WTC11 (cell line): ENCODE results near the gene TRPM7. TPM values are rescaled to one million over a fixed set of nuclear protein-coding genes. Genes with fewer than 3 reads are reported as not detected.

Experiments
- ATAC-seq: fragments of 200-7000 bp; cut with Tn5 transposase; 2 replicates; pipeline ENCODE4 v1.10.0; 2021; ENCODE audit warnings: mild to moderate bottlenecking, moderate library complexity
- CTCF ChIA-PET: fragments of 300-600 bp; sonication (Branson Sonifier 250); formaldehyde crosslinking; loops from one replicate; lab custom pipeline; 2021; ENCODE audit warnings: antibody characterized with exemption; lab: Charles Lee
- POLR2A ChIA-PET: fragments of 350-600 bp; sonication (Branson Sonifier 250); formaldehyde crosslinking; loops from one replicate; lab custom pipeline; 2021; ENCODE audit warnings: antibody characterized with exemption; lab: Charles Lee
- DNase-seq: peaks from one replicate; pipeline ENCODE4 v3.0.0; 2021; ENCODE audit warnings: low spot score
- H3K27ac Mint-ChIP-seq: 2 replicates; pipeline ENCODE4 v1.8.0; 2021; ENCODE audit warnings: mixed read lengths
- H3K27me3 Mint-ChIP-seq: 2 replicates; pipeline ENCODE4 v1.8.0; 2021; ENCODE audit warnings: low read depth, mild to moderate bottlenecking, moderate library complexity, mixed read lengths
- H3K36me3 Mint-ChIP-seq: 2 replicates; pipeline ENCODE4 v1.8.0; 2021; ENCODE audit warnings: mixed read lengths
- H3K4me1 Mint-ChIP-seq: 2 replicates; pipeline ENCODE4 v1.8.0; 2022; ENCODE audit warnings: mixed read lengths
- H3K4me3 Mint-ChIP-seq: 2 replicates; pipeline ENCODE4 v1.8.0; 2021; ENCODE audit warnings: mild to moderate bottlenecking, moderate library complexity, mixed read lengths
- H3K9me3 Mint-ChIP-seq: 2 replicates; pipeline ENCODE4 v1.8.0; 2021; ENCODE audit warnings: mixed read lengths
- CBFB ChIP-seq: sonication (generic); formaldehyde crosslinking; IDR thresholded peaks from 2 replicates; pipeline ENCODE4 v1.8.1; 2022; ENCODE audit warnings: mild to moderate bottlenecking, low read depth, missing genetic modification reagents
- ESRRA ChIP-seq: sonication (generic); formaldehyde crosslinking; IDR thresholded peaks from 2 replicates; pipeline ENCODE4 v1.8.1; 2022; ENCODE audit warnings: mild to moderate bottlenecking, missing genetic modification reagents, borderline replicate concordance
- FOXJ3 ChIP-seq: sonication (generic); formaldehyde crosslinking; IDR thresholded peaks from 2 replicates; pipeline ENCODE4 v1.9.0; 2021; ENCODE audit warnings: missing genetic modification reagents, mild to moderate bottlenecking, borderline replicate concordance
- FOXK1 ChIP-seq: sonication (generic); formaldehyde crosslinking; IDR thresholded peaks from 2 replicates; pipeline ENCODE4 v1.8.0; 2022; ENCODE audit warnings: mild to moderate bottlenecking, moderate library complexity, missing genetic modification reagents
- GRHL2 ChIP-seq: fragments of 250-450 bp; sonication (Bioruptor Pico); IDR thresholded peaks from 2 replicates; pipeline ENCODE4 v1.8.0; 2022; ENCODE audit warnings: mild to moderate bottlenecking, moderate library complexity; ENCODE audit not compliant: insufficient replicate concordance, severe bottlenecking
- IRF2 ChIP-seq: sonication (generic); formaldehyde crosslinking; IDR thresholded peaks from 2 replicates; pipeline ENCODE4 v1.8.0; 2022; ENCODE audit warnings: low read depth, missing genetic modification reagents, borderline replicate concordance
- NFE2L1 ChIP-seq: sonication (generic); formaldehyde crosslinking; IDR thresholded peaks from 2 replicates; pipeline ENCODE4 v1.8.1; 2023; ENCODE audit warnings: missing genetic modification reagents
- RORB ChIP-seq: fragments of 250-450 bp; sonication (Bioruptor Pico); IDR thresholded peaks from 2 replicates; pipeline ENCODE4 v1.9.0; 2021; ENCODE audit warnings: mild to moderate bottlenecking
- ZNF138 ChIP-seq: sonication (generic); formaldehyde crosslinking; conservative IDR thresholded peaks from 2 replicates; pipeline ENCODE4 v1.8.1; 2022; ENCODE audit warnings: mild to moderate bottlenecking, moderate library complexity, missing genetic modification reagents
- ZNF219 ChIP-seq: sonication (generic); formaldehyde crosslinking; IDR thresholded peaks from 2 replicates; pipeline ENCODE4 v1.8.0; 2023; ENCODE audit warnings: missing genetic modification reagents, mild to moderate bottlenecking, borderline replicate concordance
- ZNF232 ChIP-seq: sonication (generic); formaldehyde crosslinking; IDR thresholded peaks from 2 replicates; pipeline ENCODE4 v1.8.0; 2022; ENCODE audit warnings: mild to moderate bottlenecking, missing genetic modification reagents
- ZNF263 ChIP-seq: sonication (generic); formaldehyde crosslinking; IDR thresholded peaks from 2 replicates; pipeline ENCODE4 v1.8.1; 2022; ENCODE audit warnings: low read depth, mild to moderate bottlenecking, moderate library complexity, missing genetic modification reagents
- ZNF671 ChIP-seq: fragments of 250-450 bp; sonication (Bioruptor Pico); IDR thresholded peaks from 2 replicates; pipeline ENCODE4 v1.8.0; 2021; ENCODE audit warnings: mild to moderate bottlenecking
- total RNA-seq: library from RNA; stranded (reverse); gene quantifications from 3 replicates; pipeline ENCODE4 v1.2.3, GENCODE V29; 2021
- TF ChIP-seq, protein P1 (sequence below): fragments of 250-450 bp; sonication (Bioruptor Pico); IDR thresholded peaks from 2 replicates; pipeline ENCODE4 v1.9.0; 2021; ENCODE audit warnings: mild to moderate bottlenecking, borderline replicate concordance
- TF ChIP-seq, protein P2 (sequence below): sonication (generic); formaldehyde crosslinking; IDR thresholded peaks from 2 replicates; pipeline ENCODE4 v1.8.0; 2022; ENCODE audit warnings: mild to moderate bottlenecking, missing genetic modification reagents
- TF ChIP-seq, protein P3 (sequence below): sonication (generic); formaldehyde crosslinking; IDR thresholded peaks from 2 replicates; pipeline ENCODE4 v1.8.1; 2023; ENCODE audit warnings: mild to moderate bottlenecking, missing genetic modification reagents, moderate library complexity
- TF ChIP-seq, protein P4 (sequence below): sonication (generic); formaldehyde crosslinking; IDR thresholded peaks from 2 replicates; pipeline ENCODE4 v1.8.1; 2022; ENCODE audit warnings: low read depth, mild to moderate bottlenecking, moderate library complexity, missing genetic modification reagents, borderline replicate concordance
- TF ChIP-seq, protein P5 (sequence below): sonication (generic); formaldehyde crosslinking; IDR thresholded peaks from 2 replicates; pipeline ENCODE4 v1.8.0; 2023; ENCODE audit warnings: missing genetic modification reagents
- TF ChIP-seq, protein P6 (sequence below): fragments of 200-600 bp; IDR thresholded peaks from 2 replicates; pipeline ENCODE4 v1.8.0; 2022; ENCODE audit warnings: antibody characterized with exemption
- TF ChIP-seq, protein P7 (sequence below): sonication (generic); formaldehyde crosslinking; conservative IDR thresholded peaks from 2 replicates; pipeline ENCODE4 v1.8.1; 2023; ENCODE audit warnings: mild to moderate bottlenecking, low read depth, missing genetic modification reagents, moderate library complexity

The TRPM7 gene
- total RNA-seq, 1 experiment from 2014 or later, result 24.0 TPM

DNA sequence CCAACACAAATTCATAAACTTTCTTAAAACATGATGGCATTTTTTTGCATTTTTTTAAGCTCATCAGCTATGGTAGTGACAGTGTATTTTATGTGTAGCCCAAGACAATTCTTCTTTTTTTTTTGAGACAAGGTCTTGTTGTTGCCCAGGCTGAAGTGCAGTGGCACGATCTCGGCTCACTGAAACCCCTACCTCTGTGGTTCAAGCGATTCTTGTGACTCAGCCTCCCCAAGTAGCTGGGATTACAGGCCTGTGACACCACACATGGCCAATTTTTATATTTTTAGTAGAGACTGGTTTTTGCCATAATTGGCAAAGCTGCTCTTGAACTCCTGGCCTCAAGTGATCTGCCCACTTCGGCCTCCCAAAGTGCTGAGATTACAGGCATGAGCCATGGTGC is 122.8 kb downstream of the TRPM7 start:
- ATAC-seq (no peak), DNase-seq (no peak)
- TF ChIP-seq, protein P1, sequence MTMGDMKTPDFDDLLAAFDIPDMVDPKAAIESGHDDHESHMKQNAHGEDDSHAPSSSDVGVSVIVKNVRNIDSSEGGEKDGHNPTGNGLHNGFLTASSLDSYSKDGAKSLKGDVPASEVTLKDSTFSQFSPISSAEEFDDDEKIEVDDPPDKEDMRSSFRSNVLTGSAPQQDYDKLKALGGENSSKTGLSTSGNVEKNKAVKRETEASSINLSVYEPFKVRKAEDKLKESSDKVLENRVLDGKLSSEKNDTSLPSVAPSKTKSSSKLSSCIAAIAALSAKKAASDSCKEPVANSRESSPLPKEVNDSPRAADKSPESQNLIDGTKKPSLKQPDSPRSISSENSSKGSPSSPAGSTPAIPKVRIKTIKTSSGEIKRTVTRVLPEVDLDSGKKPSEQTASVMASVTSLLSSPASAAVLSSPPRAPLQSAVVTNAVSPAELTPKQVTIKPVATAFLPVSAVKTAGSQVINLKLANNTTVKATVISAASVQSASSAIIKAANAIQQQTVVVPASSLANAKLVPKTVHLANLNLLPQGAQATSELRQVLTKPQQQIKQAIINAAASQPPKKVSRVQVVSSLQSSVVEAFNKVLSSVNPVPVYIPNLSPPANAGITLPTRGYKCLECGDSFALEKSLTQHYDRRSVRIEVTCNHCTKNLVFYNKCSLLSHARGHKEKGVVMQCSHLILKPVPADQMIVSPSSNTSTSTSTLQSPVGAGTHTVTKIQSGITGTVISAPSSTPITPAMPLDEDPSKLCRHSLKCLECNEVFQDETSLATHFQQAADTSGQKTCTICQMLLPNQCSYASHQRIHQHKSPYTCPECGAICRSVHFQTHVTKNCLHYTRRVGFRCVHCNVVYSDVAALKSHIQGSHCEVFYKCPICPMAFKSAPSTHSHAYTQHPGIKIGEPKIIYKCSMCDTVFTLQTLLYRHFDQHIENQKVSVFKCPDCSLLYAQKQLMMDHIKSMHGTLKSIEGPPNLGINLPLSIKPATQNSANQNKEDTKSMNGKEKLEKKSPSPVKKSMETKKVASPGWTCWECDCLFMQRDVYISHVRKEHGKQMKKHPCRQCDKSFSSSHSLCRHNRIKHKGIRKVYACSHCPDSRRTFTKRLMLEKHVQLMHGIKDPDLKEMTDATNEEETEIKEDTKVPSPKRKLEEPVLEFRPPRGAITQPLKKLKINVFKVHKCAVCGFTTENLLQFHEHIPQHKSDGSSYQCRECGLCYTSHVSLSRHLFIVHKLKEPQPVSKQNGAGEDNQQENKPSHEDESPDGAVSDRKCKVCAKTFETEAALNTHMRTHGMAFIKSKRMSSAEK (CRISPR knock-in tag), result no peak
- no peak for TF ChIP-seq ZNF232
- TF ChIP-seq NFE2L1 (CRISPR knock-in tag), result no peak
- TF ChIP-seq, protein P2, sequence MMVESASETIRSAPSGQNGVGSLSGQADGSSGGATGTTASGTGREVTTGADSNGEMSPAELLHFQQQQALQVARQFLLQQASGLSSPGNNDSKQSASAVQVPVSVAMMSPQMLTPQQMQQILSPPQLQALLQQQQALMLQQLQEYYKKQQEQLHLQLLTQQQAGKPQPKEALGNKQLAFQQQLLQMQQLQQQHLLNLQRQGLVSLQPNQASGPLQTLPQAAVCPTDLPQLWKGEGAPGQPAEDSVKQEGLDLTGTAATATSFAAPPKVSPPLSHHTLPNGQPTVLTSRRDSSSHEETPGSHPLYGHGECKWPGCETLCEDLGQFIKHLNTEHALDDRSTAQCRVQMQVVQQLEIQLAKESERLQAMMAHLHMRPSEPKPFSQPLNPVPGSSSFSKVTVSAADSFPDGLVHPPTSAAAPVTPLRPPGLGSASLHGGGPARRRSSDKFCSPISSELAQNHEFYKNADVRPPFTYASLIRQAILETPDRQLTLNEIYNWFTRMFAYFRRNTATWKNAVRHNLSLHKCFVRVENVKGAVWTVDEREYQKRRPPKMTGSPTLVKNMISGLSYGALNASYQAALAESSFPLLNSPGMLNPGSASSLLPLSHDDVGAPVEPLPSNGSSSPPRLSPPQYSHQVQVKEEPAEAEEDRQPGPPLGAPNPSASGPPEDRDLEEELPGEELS (CRISPR knock-in tag), result no peak
- TF ChIP-seq, protein P3, sequence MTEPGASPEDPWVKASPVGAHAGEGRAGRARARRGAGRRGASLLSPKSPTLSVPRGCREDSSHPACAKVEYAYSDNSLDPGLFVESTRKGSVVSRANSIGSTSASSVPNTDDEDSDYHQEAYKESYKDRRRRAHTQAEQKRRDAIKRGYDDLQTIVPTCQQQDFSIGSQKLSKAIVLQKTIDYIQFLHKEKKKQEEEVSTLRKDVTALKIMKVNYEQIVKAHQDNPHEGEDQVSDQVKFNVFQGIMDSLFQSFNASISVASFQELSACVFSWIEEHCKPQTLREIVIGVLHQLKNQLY (CRISPR knock-in tag), result no peak
- TF ChIP-seq, protein P4, sequence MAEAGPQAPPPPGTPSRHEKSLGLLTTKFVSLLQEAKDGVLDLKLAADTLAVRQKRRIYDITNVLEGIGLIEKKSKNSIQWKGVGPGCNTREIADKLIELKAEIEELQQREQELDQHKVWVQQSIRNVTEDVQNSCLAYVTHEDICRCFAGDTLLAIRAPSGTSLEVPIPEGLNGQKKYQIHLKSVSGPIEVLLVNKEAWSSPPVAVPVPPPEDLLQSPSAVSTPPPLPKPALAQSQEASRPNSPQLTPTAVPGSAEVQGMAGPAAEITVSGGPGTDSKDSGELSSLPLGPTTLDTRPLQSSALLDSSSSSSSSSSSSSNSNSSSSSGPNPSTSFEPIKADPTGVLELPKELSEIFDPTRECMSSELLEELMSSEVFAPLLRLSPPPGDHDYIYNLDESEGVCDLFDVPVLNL (CRISPR knock-in tag), result no peak
- no peak for TF ChIP-seq CBFB (CRISPR knock-in tag)
- TF ChIP-seq RORB, result no peak
- TF ChIP-seq FOXJ3 (CRISPR knock-in tag), result no peak
- no peak for TF ChIP-seq GRHL2
- TF ChIP-seq, protein P5, sequence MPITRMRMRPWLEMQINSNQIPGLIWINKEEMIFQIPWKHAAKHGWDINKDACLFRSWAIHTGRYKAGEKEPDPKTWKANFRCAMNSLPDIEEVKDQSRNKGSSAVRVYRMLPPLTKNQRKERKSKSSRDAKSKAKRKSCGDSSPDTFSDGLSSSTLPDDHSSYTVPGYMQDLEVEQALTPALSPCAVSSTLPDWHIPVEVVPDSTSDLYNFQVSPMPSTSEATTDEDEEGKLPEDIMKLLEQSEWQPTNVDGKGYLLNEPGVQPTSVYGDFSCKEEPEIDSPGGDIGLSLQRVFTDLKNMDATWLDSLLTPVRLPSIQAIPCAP (CRISPR knock-in tag), result no peak
- TF ChIP-seq ZNF138 (CRISPR knock-in tag), result no peak
- TF ChIP-seq ZNF263, result no peak
- no peak for TF ChIP-seq ESRRA (CRISPR knock-in tag)
- no peak overlapping the region for H3K4me3 Mint-ChIP-seq
- no peak overlapping the region for H3K27ac Mint-ChIP-seq
- H3K9me3 Mint-ChIP-seq, result no peaks in the 10 kb centered on the region
- ChIA-PET CTCF (no interaction called here), POLR2A (no interaction called here)
- no peaks in the 10 kb centered on the region for H3K4me1 Mint-ChIP-seq
- H3K27me3 Mint-ChIP-seq, result no peaks in the 10 kb centered on the region
- H3K36me3 Mint-ChIP-seq, result peaks cover 18% of the 10 kb centered on the region

DNA sequence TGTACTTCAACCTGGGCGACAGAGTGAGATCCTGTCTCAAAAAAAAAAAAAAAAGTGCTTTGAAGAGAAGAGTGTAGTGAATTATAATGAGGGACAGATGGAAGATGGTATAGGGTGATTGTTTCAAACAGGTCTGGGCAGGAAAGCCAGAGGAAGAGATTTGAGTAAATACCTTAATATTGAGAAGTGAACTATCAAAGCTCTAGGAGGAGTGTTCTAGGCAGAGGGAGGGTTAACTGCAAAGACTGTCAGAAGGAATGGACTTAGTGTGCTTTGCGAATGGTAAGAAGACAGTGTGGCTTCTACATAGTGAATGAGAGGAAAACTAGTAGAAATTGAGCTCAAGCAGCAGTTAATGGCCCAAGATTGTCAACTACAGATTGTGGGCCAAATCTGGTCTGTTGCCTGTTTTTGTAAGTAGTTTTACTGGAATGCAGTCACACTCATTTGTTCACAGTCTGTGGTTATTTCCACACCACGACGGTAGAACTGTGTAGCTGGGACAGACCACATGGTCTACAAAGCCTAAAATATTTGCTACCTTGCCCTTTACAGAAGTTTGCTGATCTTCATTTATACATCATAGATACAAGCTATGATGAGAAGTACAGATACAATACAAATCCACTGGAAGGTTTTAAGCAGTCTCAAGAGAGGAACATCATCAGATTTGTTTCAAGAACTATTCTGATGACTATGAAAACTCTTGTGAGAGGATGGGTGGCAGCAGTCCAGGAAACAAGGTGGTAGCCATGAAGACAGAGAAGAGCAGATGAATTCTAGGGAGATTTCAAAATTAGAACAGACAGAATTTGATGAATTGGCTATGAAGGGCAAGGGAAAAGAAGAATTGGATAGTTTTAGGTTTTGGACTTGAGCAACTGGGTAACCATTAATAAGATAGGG is 123.6 kb downstream of the TRPM7 start:
- ATAC-seq (no peak), DNase-seq (no peak)
- Mint-ChIP-seq H3K27me3 (no peaks in the 10 kb centered on the region), H3K4me3 (no peak overlapping the region), H3K27ac (peak overlapping the region; percentile 16; the same call in 1 of the 2 replicates), H3K9me3 (no peaks in the 10 kb centered on the region), H3K36me3 (peaks cover 15% of the 10 kb centered on the region), H3K4me1 (no peaks in the 10 kb centered on the region)
- CTCF ChIA-PET, result no interaction called here
- POLR2A ChIA-PET, result no interaction called here
- no peak for TF ChIP-seq FOXK1 (CRISPR knock-in tag)
- TF ChIP-seq, protein P6, sequence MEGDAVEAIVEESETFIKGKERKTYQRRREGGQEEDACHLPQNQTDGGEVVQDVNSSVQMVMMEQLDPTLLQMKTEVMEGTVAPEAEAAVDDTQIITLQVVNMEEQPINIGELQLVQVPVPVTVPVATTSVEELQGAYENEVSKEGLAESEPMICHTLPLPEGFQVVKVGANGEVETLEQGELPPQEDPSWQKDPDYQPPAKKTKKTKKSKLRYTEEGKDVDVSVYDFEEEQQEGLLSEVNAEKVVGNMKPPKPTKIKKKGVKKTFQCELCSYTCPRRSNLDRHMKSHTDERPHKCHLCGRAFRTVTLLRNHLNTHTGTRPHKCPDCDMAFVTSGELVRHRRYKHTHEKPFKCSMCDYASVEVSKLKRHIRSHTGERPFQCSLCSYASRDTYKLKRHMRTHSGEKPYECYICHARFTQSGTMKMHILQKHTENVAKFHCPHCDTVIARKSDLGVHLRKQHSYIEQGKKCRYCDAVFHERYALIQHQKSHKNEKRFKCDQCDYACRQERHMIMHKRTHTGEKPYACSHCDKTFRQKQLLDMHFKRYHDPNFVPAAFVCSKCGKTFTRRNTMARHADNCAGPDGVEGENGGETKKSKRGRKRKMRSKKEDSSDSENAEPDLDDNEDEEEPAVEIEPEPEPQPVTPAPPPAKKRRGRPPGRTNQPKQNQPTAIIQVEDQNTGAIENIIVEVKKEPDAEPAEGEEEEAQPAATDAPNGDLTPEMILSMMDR, result no peak
- TF ChIP-seq ZNF671, result no peak
- TF ChIP-seq, protein P7, sequence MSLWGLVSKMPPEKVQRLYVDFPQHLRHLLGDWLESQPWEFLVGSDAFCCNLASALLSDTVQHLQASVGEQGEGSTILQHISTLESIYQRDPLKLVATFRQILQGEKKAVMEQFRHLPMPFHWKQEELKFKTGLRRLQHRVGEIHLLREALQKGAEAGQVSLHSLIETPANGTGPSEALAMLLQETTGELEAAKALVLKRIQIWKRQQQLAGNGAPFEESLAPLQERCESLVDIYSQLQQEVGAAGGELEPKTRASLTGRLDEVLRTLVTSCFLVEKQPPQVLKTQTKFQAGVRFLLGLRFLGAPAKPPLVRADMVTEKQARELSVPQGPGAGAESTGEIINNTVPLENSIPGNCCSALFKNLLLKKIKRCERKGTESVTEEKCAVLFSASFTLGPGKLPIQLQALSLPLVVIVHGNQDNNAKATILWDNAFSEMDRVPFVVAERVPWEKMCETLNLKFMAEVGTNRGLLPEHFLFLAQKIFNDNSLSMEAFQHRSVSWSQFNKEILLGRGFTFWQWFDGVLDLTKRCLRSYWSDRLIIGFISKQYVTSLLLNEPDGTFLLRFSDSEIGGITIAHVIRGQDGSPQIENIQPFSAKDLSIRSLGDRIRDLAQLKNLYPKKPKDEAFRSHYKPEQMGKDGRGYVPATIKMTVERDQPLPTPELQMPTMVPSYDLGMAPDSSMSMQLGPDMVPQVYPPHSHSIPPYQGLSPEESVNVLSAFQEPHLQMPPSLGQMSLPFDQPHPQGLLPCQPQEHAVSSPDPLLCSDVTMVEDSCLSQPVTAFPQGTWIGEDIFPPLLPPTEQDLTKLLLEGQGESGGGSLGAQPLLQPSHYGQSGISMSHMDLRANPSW, result no peak
- TF ChIP-seq GRHL2, result no peak
- TF ChIP-seq ZNF219, result no peak
- TF ChIP-seq ESRRA (CRISPR knock-in tag), result no peak
- TF ChIP-seq IRF2 (CRISPR knock-in tag), result no peak
- TF ChIP-seq CBFB (CRISPR knock-in tag), result no peak
